ENCODE results near the gene PRPSAP1.

Gene PRPSAP1

DNA sequence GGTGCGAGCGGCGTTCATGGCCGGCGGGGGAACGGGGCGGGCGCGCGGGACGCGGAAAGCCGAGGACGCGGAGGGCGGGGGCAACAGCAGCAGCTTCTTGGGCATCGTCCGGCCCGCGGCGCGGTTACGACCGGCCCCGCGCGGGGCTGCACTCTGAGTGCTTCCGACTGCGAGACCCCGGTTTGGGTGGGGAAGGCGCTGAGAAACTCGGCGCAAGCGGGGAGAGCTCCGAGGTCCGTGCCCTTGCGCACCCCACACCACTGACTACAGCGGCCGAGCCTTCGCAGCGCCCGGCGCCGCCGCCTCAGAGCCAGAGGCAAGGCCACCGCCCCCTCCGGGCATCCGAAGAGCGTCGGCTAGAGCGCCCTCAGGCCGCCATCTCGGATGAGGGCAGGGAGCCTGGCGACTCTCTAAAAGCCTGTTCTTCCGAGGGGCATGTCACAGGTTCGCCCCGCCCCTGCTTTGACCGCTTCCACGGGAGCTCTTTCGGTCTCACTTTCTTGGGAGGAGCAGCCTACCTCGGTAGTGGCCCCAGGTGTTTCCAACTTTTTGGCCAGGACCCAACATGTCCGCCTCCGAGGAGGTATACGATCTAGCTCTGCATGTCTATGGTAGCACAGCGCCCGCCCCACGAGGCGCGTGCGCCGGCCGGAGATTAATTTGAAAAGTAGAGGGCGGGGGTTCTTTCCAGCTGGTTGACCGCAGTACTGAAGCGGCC, at the start of gene PRPSAP1 (continued):
- peak; percentile 99 for TF ChIP-seq ZNF324 (tag by site-specific recombination; IDR thresholded peaks at IDR 0.05)
- 0 out of 2 replicates have a peak, but pooled peaks have one; percentile 22 for TF ChIP-seq GLI4 (tag by site-specific recombination; IDR thresholded peaks at IDR 0.05)
- TF ChIP-seq IKZF3 (tag by site-specific recombination; IDR thresholded peaks at IDR 0.05): 0 out of 2 replicates have a peak, but pooled peaks have one; percentile 19
- TF ChIP-seq, protein P1, sequence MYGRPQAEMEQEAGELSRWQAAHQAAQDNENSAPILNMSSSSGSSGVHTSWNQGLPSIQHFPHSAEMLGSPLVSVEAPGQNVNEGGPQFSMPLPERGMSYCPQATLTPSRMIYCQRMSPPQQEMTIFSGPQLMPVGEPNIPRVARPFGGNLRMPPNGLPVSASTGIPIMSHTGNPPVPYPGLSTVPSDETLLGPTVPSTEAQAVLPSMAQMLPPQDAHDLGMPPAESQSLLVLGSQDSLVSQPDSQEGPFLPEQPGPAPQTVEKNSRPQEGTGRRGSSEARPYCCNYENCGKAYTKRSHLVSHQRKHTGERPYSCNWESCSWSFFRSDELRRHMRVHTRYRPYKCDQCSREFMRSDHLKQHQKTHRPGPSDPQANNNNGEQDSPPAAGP (tag by site-specific recombination; IDR thresholded peaks at IDR 0.05): peak; percentile 94
- no peak for TF ChIP-seq ZNF214 (tag by site-specific recombination; IDR thresholded peaks at IDR 0.05; ENCODE audit: borderline replicate concordance)
- TF ChIP-seq ZNF157 (tag by site-specific recombination; IDR thresholded peaks at IDR 0.05): no peak
- peak; percentile 54; the same call in 1 of the 2 replicates for TF ChIP-seq SCRT2 (tag by site-specific recombination; IDR thresholded peaks at IDR 0.05)
- no peak for TF ChIP-seq ZNF37A (tag by site-specific recombination; IDR thresholded peaks at IDR 0.05)
- peak; percentile 94 for TF ChIP-seq ZNF501 (tag by site-specific recombination; IDR thresholded peaks at IDR 0.05)
- TF ChIP-seq, protein P2, sequence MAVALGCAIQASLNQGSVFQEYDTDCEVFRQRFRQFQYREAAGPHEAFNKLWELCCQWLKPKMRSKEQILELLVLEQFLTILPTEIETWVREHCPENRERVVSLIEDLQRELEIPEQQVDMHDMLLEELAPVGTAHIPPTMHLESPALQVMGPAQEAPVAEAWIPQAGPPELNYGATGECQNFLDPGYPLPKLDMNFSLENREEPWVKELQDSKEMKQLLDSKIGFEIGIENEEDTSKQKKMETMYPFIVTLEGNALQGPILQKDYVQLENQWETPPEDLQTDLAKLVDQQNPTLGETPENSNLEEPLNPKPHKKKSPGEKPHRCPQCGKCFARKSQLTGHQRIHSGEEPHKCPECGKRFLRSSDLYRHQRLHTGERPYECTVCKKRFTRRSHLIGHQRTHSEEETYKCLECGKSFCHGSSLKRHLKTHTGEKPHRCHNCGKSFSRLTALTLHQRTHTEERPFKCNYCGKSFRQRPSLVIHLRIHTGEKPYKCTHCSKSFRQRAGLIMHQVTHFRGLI (tag by site-specific recombination; IDR thresholded peaks at IDR 0.05): peak; percentile 96
- peak; percentile 21; the same call in 1 of the 2 replicates for TF ChIP-seq ZNF146 (tag by site-specific recombination; IDR thresholded peaks at IDR 0.05)
- TF ChIP-seq, protein P3, sequence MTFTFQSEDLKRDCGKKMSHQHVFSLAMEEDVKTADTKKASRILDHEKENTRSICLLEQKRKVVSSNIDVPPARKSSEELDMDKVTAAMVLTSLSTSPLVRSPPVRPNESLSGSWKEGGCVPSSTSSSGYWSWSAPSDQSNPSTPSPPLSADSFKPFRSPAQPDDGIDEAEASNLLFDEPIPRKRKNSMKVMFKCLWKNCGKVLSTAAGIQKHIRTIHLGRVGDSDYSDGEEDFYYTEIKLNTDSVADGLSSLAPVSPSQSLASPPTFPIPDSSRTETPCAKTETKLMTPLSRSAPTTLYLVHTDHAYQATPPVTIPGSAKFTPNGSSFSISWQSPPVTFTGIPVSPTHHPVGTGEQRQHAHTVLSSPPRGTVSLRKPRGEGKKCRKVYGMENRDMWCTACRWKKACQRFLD (tag by site-specific recombination; IDR thresholded peaks at IDR 0.05): no peak
- peak; percentile 100 for TF ChIP-seq YY1 (tag by site-specific recombination; IDR thresholded peaks at IDR 0.05)
- TF ChIP-seq, protein P4, sequence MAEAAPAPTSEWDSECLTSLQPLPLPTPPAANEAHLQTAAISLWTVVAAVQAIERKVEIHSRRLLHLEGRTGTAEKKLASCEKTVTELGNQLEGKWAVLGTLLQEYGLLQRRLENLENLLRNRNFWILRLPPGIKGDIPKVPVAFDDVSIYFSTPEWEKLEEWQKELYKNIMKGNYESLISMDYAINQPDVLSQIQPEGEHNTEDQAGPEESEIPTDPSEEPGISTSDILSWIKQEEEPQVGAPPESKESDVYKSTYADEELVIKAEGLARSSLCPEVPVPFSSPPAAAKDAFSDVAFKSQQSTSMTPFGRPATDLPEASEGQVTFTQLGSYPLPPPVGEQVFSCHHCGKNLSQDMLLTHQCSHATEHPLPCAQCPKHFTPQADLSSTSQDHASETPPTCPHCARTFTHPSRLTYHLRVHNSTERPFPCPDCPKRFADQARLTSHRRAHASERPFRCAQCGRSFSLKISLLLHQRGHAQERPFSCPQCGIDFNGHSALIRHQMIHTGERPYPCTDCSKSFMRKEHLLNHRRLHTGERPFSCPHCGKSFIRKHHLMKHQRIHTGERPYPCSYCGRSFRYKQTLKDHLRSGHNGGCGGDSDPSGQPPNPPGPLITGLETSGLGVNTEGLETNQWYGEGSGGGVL (tag by site-specific recombination; IDR thresholded peaks at IDR 0.05): 0 out of 2 replicates have a peak, but pooled peaks have one; percentile 5
- TF ChIP-seq ZNF660 (tag by site-specific recombination; IDR thresholded peaks at IDR 0.05): no peak; the same call in 1 of the 2 replicates

DNA sequence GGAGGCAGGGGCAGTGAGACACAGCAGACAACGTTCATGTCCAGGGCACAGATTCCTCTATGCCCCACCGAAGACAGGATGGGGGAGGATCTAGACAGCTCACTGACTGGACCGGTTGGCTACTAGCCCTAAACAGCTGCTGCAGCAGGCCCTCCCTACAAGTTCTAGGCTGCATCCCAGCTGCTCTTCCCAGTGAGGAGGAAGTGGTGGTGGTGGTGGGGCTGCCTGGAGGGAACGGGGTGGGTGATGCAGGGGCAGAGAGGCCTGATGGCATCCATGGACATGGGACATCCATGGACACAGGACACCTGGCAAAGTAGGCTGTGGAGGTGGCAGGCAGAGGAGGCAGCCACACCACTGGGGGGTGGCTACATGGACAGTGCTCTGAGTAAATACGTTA, 49.0 kb upstream of the PRPSAP1 start:
- Histone ChIP-seq H3K27ac (ENCODE audit: extremely low read depth, low read depth, low read length) (no peak overlapping the region), H3K4me1 (ENCODE audit: control insufficient read depth, insufficient read depth, low read length) (peaks cover 10% of the 10 kb centered on the region), H3K9me3 (ENCODE audit: control insufficient read depth, insufficient read depth, low read depth, low read length) (no peaks in the 10 kb centered on the region), H3K36me3 (ENCODE audit: control insufficient read depth in 2 of 2, insufficient read depth in 1 of 2, low read length in 2 of 2) (peaks cover 24 to 84% of the 10 kb centered on the region in 2 experiments), H3K4me3 (ENCODE audit: low read depth, low read length) (no peak overlapping the region)
- ChIA-PET POLR2A (no interaction called here), CTCF (interaction anchor here (0.6 to 3.1 kb wide), 4 partner anchors 14 to 144 kb away, joined by 3 to 9 read pairs (median 3); no protein-coding TSS in a partner anchor)
- TF ChIP-seq ZNF76 (tag by site-specific recombination; IDR thresholded peaks at IDR 0.05; ENCODE audit: borderline replicate concordance, low read depth) (no peak), ZNF404 (tag by site-specific recombination; IDR thresholded peaks at IDR 0.05) (no peak), ZNF221 (tag by site-specific recombination; IDR thresholded peaks at IDR 0.05; ENCODE audit: borderline replicate concordance) (no peak), ZSCAN30 (tag by site-specific recombination; IDR thresholded peaks at IDR 0.05) (no peak), WT1 (tag by site-specific recombination; IDR thresholded peaks at IDR 0.05) (no peak), ZNF157 (tag by site-specific recombination; IDR thresholded peaks at IDR 0.05) (no peak)
- TF ChIP-seq, protein P5, sequence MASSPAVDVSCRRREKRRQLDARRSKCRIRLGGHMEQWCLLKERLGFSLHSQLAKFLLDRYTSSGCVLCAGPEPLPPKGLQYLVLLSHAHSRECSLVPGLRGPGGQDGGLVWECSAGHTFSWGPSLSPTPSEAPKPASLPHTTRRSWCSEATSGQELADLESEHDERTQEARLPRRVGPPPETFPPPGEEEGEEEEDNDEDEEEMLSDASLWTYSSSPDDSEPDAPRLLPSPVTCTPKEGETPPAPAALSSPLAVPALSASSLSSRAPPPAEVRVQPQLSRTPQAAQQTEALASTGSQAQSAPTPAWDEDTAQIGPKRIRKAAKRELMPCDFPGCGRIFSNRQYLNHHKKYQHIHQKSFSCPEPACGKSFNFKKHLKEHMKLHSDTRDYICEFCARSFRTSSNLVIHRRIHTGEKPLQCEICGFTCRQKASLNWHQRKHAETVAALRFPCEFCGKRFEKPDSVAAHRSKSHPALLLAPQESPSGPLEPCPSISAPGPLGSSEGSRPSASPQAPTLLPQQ (tag by site-specific recombination; IDR thresholded peaks at IDR 0.05): no peak
- TF ChIP-seq, protein P6, sequence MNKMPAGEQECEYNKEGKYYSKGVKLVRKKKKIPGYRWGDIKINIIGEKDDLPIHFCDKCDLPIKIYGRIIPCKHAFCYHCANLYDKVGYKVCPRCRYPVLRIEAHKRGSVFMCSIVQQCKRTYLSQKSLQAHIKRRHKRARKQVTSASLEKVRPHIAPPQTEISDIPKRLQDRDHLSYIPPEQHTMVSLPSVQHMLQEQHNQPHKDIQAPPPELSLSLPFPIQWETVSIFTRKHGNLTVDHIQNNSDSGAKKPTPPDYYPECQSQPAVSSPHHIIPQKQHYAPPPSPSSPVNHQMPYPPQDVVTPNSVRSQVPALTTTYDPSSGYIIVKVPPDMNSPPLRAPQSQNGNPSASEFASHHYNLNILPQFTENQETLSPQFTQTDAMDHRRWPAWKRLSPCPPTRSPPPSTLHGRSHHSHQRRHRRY (tag by site-specific recombination; IDR thresholded peaks at IDR 0.05): no peak
- TF ChIP-seq, protein P7, sequence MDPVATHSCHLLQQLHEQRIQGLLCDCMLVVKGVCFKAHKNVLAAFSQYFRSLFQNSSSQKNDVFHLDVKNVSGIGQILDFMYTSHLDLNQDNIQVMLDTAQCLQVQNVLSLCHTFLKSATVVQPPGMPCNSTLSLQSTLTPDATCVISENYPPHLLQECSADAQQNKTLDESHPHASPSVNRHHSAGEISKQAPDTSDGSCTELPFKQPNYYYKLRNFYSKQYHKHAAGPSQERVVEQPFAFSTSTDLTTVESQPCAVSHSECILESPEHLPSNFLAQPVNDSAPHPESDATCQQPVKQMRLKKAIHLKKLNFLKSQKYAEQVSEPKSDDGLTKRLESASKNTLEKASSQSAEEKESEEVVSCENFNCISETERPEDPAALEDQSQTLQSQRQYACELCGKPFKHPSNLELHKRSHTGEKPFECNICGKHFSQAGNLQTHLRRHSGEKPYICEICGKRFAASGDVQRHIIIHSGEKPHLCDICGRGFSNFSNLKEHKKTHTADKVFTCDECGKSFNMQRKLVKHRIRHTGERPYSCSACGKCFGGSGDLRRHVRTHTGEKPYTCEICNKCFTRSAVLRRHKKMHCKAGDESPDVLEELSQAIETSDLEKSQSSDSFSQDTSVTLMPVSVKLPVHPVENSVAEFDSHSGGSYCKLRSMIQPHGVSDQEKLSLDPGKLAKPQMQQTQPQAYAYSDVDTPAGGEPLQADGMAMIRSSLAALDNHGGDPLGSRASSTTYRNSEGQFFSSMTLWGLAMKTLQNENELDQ (tag by site-specific recombination; IDR thresholded peaks at IDR 0.05; ENCODE audit: low read depth): no peak

All from HEK293 (cell line).